GM19035 (cell line): ENCODE data around the gene TSGA10IP.

Source experiments
- ATAC-seq: cut with Tn5 transposase; IDR thresholded peaks from one replicate; pipeline ENCODE4 v1.9.1; 2021; ENCODE audit not compliant: unreplicated experiment

TSGA10IP gene

GRCh38 chr11:65945430-65945911 is at the start of gene TSGA10IP:
TSGA10IP (plus strand) TSS chr11:65945480; CDS start chr11:65945676, 196 bp downstream.
- ATAC-seq, result no peak

GRCh38 chr11:65895482-65895981 is 49.7 kb upstream of the TSGA10IP start:
- no peak for ATAC-seq

- ATAC-seq, result no peak
Observed at GRCh38 chr11:65896034-65896999, 49.0 kb upstream of the TSGA10IP start.

- ATAC-seq, result no peak
Observed at GRCh38 chr11:65897020-65897471, 48.2 kb upstream of the TSGA10IP start.

GRCh38 chr11:65898656-65899355 is 46.5 kb upstream of the TSGA10IP start:
- no peak for ATAC-seq

- ATAC-seq, result no peak
Observed at GRCh38 chr11:65899356-65900124, 45.7 kb upstream of the TSGA10IP start.

GRCh38 chr11:65900125-65900898 is 45.0 kb upstream of the TSGA10IP start, which contains the start of gene FOSL1:
FOSL1 (minus strand) TSS chr11:65900388; CDS start chr11:65900339, 49 bp downstream.
- peak; percentile 86 for ATAC-seq

- ATAC-seq, result no peak
Observed at GRCh38 chr11:65900899-65901180, 44.4 kb upstream of the TSGA10IP start.

GRCh38 chr11:65903068-65903481 is 42.2 kb upstream of the TSGA10IP start:
- no peak for ATAC-seq

- no peak for ATAC-seq
Observed at GRCh38 chr11:65903715-65904114, 41.6 kb upstream of the TSGA10IP start.

GRCh38 chr11:65906602-65907001 is 38.7 kb upstream of the TSGA10IP start:
- no peak for ATAC-seq

- ATAC-seq, result no peak
Observed at GRCh38 chr11:65907878-65908277, 37.4 kb upstream of the TSGA10IP start.

GRCh38 chr11:65911682-65912568 is 33.4 kb upstream of the TSGA10IP start:
- no peak for ATAC-seq

- no peak for ATAC-seq
Observed at GRCh38 chr11:65912845-65913244, 32.4 kb upstream of the TSGA10IP start.

- ATAC-seq, result no peak
Observed at GRCh38 chr11:65915101-65915820, 30.0 kb upstream of the TSGA10IP start.

GRCh38 chr11:65915821-65916251 is 29.4 kb upstream of the TSGA10IP start:
- ATAC-seq, result no peak

- ATAC-seq, result no peak
Observed at GRCh38 chr11:65916391-65916790, 28.9 kb upstream of the TSGA10IP start.

GRCh38 chr11:65917077-65917433 is 28.2 kb upstream of the TSGA10IP start:
- ATAC-seq, result no peak
